Jurkat, Clone E6-1 (cell line): ENCODE data around the gene CUX1.
"Not testable (repeated sequence)": the region's sequence is repeated elsewhere in the genome, so short reads cannot be mapped to it uniquely, and the experiment has no call there.

Experiments
- DNase-seq: peaks from one replicate; pipeline ENCODE4 v3.0.0-alpha.2; 2011; ENCODE audit warnings: low read depth, low spot score
- H3K4me3 ChIP-seq: 2 replicates; pipeline ENCODE4 v1.5.1; 2011; ENCODE audit warnings: mild to moderate bottlenecking, low read length, control low read depth, moderate library complexity

The CUX1 gene

GRCh38 chr7:102220960-102221800 is 403.8 kb downstream of the CUX1 start:
- DNase-seq: no peak
- no peak overlapping the region for H3K4me3 ChIP-seq

GRCh38 chr7:102221961-102222360 is 404.5 kb downstream of the CUX1 start:
- no peak for DNase-seq

GRCh38 chr7:102222445-102222844 is 405.0 kb downstream of the CUX1 start:
- no peak overlapping the region for H3K4me3 ChIP-seq
- DNase-seq: no peak

More at GRCh38 chr7:102221961-102222360, 404.5 kb downstream of the CUX1 start:
- H3K4me3 ChIP-seq: no peak overlapping the region

- H3K4me3 ChIP-seq: no peak overlapping the region
- DNase-seq: peak; percentile 30
These were observed 405.8 kb downstream of the CUX1 start for GRCh38 chr7:102223184-102223583.

GRCh38 chr7:102225025-102225424 is 407.6 kb downstream of the CUX1 start:
- no peak for DNase-seq
- no peak overlapping the region for H3K4me3 ChIP-seq

- no peak overlapping the region for H3K4me3 ChIP-seq
- DNase-seq: no peak
These were observed 409.9 kb downstream of the CUX1 start for GRCh38 chr7:102227371-102227770.

- no peak for DNase-seq
- H3K4me3 ChIP-seq: no peak overlapping the region
These were observed 411.5 kb downstream of the CUX1 start for GRCh38 chr7:102228935-102229334.

GRCh38 chr7:102230162-102230561 is 412.7 kb downstream of the CUX1 start:
- DNase-seq, H3K4me3 ChIP-seq: not testable (repeated sequence)

- no peak for DNase-seq
These were observed 413.2 kb downstream of the CUX1 start for GRCh38 chr7:102230593-102230992.

GRCh38 chr7:102232611-102233286 is 415.3 kb downstream of the CUX1 start:
- no peak overlapping the region for H3K4me3 ChIP-seq
- DNase-seq: no peak

More at GRCh38 chr7:102230593-102230992, 413.2 kb downstream of the CUX1 start:
- no peak overlapping the region for H3K4me3 ChIP-seq

- no peak overlapping the region for H3K4me3 ChIP-seq
- DNase-seq: no peak
These were observed 416.7 kb downstream of the CUX1 start for GRCh38 chr7:102234131-102234530.

- no peak for DNase-seq
- H3K4me3 ChIP-seq: no peak overlapping the region
These were observed 417.6 kb downstream of the CUX1 start for GRCh38 chr7:102234801-102235550.

- DNase-seq: no peak
- H3K4me3 ChIP-seq: no peak overlapping the region
These were observed 418.7 kb downstream of the CUX1 start for GRCh38 chr7:102236102-102236501.

- no peak overlapping the region for H3K4me3 ChIP-seq
- DNase-seq: peak; percentile 23
These were observed 419.3 kb downstream of the CUX1 start for GRCh38 chr7:102236592-102237287.

GRCh38 chr7:102239206-102239820 is 421.9 kb downstream of the CUX1 start:
- no peak overlapping the region for H3K4me3 ChIP-seq
- no peak for DNase-seq

GRCh38 chr7:102241431-102241830 is 424.0 kb downstream of the CUX1 start:
- H3K4me3 ChIP-seq: no peak overlapping the region
- DNase-seq: no peak

- no peak for DNase-seq
- no peak overlapping the region for H3K4me3 ChIP-seq
These were observed 427.2 kb downstream of the CUX1 start for GRCh38 chr7:102244601-102245000.

- no peak for DNase-seq
- H3K4me3 ChIP-seq: no peak overlapping the region
These were observed 430.6 kb downstream of the CUX1 start for GRCh38 chr7:102248081-102248455.
